ENCODE data around the gene SMAD5.

GRCh38 chr5:136185974-136186665, 53.5 kb downstream of the SMAD5 start:
- TF ChIP-seq CTCF (IDR thresholded peaks at IDR 0.05) (no peak), POLR2A (IDR thresholded peaks at IDR 0.05) (no peak)

Data from thyroid gland (tissue), 4 donors.